Raji (cell line): Measurements from ENCODE around the gene CCL11.

ENCODE experiments used
- POLR2A ChIP-seq: IDR thresholded peaks from 2 replicates; pipeline ENCODE4 v1.6.1; 2011; ENCODE audit warnings: low read depth, low read length, control low read depth; ENCODE audit not compliant: insufficient read depth

CCL11 gene

GRCh38 chr17:34252444-34253138, 33.0 kb upstream of the CCL11 start:
- TF ChIP-seq POLR2A, result no peak

GRCh38 chr17:34253139-34253525, 32.4 kb upstream of the CCL11 start:
- TF ChIP-seq POLR2A, result no peak

GRCh38 chr17:34254146-34254545, 31.4 kb upstream of the CCL11 start:
- no peak for TF ChIP-seq POLR2A

GRCh38 chr17:34254651-34255380, 30.7 kb upstream of the CCL11 start, which contains the start of gene CCL2:
CCL2 (plus strand) TSS chr17:34255285; CDS start chr17:34255350, 65 bp downstream.
- no peak for TF ChIP-seq POLR2A

GRCh38 chr17:34255381-34255732, 30.2 kb upstream of the CCL11 start:
- no peak for TF ChIP-seq POLR2A

DNA sequence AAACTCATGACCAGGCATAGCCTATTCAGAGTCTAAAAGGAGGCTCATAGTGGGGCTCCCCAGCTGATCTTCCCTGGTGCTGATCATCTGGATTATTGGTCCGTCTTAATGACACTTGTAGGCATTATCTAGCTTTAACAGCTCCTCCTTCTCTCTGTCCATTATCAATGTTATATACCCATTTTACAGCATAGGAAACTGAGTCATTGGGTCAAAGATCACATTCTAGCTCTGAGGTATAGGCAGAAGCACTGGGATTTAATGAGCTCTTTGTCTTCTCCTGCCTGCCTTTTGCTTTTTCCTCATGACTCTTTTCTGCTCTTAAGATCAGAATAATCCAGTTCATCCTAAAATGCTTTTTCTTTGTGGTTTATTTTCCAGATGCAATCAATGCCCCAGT, 29.7 kb upstream of the CCL11 start:
- no peak for TF ChIP-seq POLR2A

DNA sequence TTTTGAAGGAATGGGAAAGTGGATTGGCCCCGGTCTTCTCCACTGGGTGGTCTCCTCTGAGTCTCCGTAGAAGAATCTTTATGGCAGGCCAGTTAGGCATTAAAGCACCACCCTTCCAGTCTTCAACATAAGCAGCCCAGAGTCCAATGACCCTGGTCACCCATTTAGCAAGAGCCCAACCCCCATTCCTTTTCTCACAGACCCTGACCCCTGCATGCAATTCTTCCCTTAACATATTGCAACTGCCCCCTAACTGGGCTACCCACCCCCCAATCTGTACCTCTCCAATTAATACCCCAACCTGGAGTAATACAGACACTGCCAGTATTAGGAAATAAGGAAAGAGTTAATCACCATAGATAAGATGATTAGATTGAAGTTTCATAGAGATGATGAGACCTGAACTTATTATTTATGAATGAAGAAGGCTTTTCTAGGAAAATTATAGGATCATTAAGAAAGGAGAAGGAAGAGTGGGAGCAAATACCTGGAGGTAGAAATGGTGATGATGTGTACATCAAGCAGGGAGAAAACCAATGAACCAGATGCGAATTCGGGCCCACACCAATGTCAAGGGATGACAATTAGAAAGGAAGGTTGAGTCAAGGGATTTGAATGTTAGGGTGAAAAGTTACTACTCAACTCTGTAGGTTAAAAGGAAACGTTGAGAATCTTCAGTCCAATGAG, 28.1 kb upstream of the CCL11 start:
- TF ChIP-seq POLR2A, result no peak

DNA sequence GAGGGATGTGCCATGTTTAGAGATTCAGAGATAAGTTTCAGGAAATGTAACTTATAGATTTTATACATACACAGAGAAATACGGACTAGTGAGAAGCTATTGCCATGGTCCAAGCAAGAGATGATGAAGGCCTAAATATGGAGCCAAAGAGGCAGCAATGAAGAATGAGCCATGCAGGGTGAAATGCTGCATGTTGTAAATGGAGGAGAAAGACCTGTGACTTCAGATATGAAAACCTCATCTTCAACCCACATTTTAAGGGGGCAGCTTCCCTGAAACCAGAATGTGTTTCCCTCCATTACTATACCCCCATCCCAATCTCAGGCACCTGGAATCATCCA, 27.6 kb upstream of the CCL11 start:
- no peak for TF ChIP-seq POLR2A

GRCh38 chr17:34259146-34259545, 26.4 kb upstream of the CCL11 start:
- TF ChIP-seq POLR2A, result no peak

- TF ChIP-seq POLR2A, result no peak
These were observed 24.7 kb upstream of the CCL11 start for GRCh38 chr17:34260861-34261260.

DNA sequence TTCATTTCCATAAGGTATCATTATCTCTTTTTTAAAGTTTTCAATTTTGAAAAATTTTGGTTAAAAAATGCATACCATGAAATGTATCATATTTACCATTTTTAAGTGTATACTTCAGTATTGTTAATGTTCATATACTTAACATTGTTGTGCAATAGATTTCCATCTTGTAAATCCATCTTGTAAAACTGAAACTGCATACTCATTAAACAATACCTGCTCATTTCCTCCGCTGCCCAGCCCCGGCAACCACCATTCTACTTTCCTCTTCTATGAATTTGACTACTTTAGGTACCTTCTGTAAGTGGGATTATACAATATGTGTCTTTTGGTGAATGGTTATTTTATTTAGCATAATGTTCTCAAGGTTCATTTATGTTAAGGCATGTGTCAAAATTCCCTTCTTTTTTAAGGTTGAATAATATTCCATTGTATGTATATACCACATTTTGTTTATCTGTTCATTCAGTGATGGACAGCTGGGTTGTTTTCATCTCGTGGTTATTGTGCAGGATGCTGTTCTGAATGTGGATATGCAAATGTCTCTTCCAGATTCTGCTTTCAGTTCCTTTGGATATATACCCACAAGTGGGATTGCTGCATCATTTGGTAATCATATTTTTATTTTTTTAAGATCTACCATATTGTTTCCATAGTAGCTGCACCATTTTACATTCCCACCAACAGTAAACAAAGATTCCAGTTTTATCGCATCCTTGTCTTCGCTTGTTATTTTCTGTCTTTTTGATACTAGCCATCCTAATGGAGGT, 23.8 kb upstream of the CCL11 start:
- no peak for TF ChIP-seq POLR2A

GRCh38 chr17:34265711-34266110, 19.8 kb upstream of the CCL11 start:
- no peak for TF ChIP-seq POLR2A

DNA sequence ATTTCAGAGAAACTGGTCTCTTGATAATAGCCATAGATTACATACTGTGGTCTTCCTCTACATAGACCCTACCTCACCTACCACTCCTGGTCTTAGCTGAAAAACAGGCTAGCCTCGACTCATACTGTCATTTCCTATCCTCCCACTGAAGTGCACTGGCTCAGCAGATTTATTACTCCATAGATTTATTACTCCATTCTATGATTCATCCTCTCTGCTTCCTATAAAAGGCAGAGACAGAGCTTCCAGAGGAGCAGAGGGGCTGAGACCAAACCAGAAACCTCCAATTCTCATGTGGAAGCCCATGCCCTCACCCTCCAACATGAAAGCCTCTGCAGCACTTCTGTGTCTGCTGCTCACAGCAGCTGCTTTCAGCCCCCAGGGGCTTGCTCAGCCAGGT, 15.6 kb upstream of the CCL11 start, which contains the start of gene CCL7:
Gene CCL7 (plus strand): TSS at position 253 of the 400 bp plus-strand sequence. CDS start 70 bp downstream, at position 323.
- no peak for TF ChIP-seq POLR2A

DNA sequence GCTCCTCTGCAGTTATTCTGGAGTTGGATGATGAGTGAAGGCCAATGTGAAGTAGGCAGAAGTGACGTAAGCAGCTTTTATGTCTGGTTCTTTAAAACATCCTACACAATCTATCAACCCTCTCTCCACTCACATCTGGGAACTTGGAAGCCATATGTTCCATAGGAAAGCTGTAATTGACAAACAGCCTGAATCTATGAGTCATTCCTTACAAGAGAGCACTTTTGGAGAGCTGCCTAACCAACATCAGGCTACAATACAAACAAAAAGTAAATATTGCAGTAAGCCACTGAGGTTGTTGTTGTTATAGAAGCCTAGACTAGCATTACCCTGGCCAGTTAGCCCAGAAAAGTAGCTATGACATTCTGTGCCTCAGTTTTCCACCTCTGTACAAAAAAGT, 9.7 kb upstream of the CCL11 start:
- TF ChIP-seq POLR2A, result no peak

- no peak for TF ChIP-seq POLR2A
These were observed 8.7 kb upstream of the CCL11 start for GRCh38 chr17:34276826-34277225.
